BLaER1 treated with 17β-estradiol and CSF1 and Interleukin-3, amounts not matched to agents 10 nM and 100 nM (cell line): ENCODE results near the gene SUFU.
A peak's percentile ranks its signal among the peaks of the same experiment; 100 is the strongest.
"Not testable (repeated sequence)": the region's sequence is repeated elsewhere in the genome, so short reads cannot be mapped to it uniquely, and the experiment has no call there.

ENCODE experiments used
- H3K27ac ChIP-seq, 11 experiments: shearing (Covaris generic); formaldehyde crosslinking; 2 replicates each; pipeline ENCODE4 v1.8.1; 2022
- H3K27me3 ChIP-seq, 11 experiments: shearing (Covaris generic); formaldehyde crosslinking; 2 replicates each; pipeline ENCODE4 v1.8.1; 2022
- H3K36me3 ChIP-seq, 11 experiments: shearing (Covaris generic); formaldehyde crosslinking; 2 replicates each; pipeline ENCODE4 v1.8.1; 2022
- H3K4me1 ChIP-seq, 10 experiments: shearing (Covaris generic); formaldehyde crosslinking; 2 replicates each; pipeline ENCODE4 v1.8.1; 2022
- H3K4me2 ChIP-seq, 11 experiments: shearing (Covaris generic); formaldehyde crosslinking; 2 replicates each; pipeline ENCODE4 v1.8.1; 2022
- H3K4me3 ChIP-seq, 10 experiments: shearing (Covaris generic); formaldehyde crosslinking; 2 replicates each; pipeline ENCODE4 v1.8.1; 2022
- H3K9ac ChIP-seq, 11 experiments: shearing (Covaris generic); formaldehyde crosslinking; 2 replicates each; pipeline ENCODE4 v1.8.1; 2022
- H3K9me3 ChIP-seq, 11 experiments: shearing (Covaris generic); formaldehyde crosslinking; replicated peaks in 1 of 11; 2 replicates each; pipeline ENCODE4 v1.8.1; 2022
- H4K20me1 ChIP-seq, 11 experiments: shearing (Covaris generic); formaldehyde crosslinking; 2 replicates each; pipeline ENCODE4 v1.8.1; 2022
- Cebpa-rat ChIP-seq, 11 experiments: shearing (Covaris generic); IDR thresholded peaks; 2 replicates each; pipeline ENCODE4 v1.8.1; 2022

Gene SUFU

GRCh38 chr10:102492344-102492939 is 11.3 kb upstream of the SUFU start:
- Histone ChIP-seq H3K27ac (no peak overlapping the region), H3K4me2 (peak overlapping the region in 4 of 11 experiments; percentile 1 to 13 (median 10); a peak in 1 of 22 replicates), H3K36me3 (peaks cover 69 to 96% (median 88%) of the 10 kb centered on the region in 11 experiments), H3K4me3 (no peak overlapping the region), H4K20me1 (peaks cover 77 to 99% (median 93%) of the 10 kb centered on the region in 11 experiments), H3K4me1 (peaks cover 0 to 26% (median 15%) of the 10 kb centered on the region in 10 experiments; a peak in 13 of 20 replicates), H3K9me3 (no peaks in the 10 kb centered on the region), H3K27me3 (no peaks in the 10 kb centered on the region), H3K9ac (peak overlapping the region in 1 of 11 experiments; percentile 29; a peak in 1 of 22 replicates)
- no peak for TF ChIP-seq Cebpa-rat (IDR thresholded peaks at IDR 0.05)

- Histone ChIP-seq H3K9me3 (no peaks in the 10 kb centered on the region), H3K27ac (no peak overlapping the region), H3K36me3 (peaks cover 63 to 95% (median 87%) of the 10 kb centered on the region in 11 experiments)
Measured at GRCh38 chr10:102492983-102493382, 10.8 kb upstream of the SUFU start.

DNA sequence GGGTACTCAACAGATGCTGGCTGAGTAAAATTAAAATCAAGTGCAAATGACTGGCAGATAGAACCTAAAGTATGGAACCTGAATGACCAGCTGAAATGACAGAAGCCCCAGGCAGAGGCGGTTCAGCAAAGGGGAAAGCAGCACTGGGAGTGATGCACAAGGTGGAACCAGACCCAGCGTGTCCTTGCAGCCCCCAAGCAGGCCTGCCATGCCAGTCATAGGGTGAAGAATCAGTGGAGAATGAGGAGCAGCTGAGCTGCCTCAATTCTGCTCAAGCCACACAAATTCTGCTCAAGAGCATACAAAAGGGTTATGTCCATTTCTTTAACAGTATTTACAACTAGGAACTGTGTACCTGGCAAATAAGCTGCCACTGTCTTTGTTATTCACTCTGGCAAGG is 10.0 kb upstream of the SUFU start:
- H3K4me2 ChIP-seq: peak overlapping the region in 2 of 11 experiments; percentile 3 to 15; a peak in 1 of 22 replicates
- H3K9ac ChIP-seq: no peak overlapping the region
- no peak overlapping the region for H3K27ac ChIP-seq
- peaks cover 85 to 100% (median 97%) of the 10 kb centered on the region in 11 experiments for H4K20me1 ChIP-seq
- H3K36me3 ChIP-seq: peaks cover 56 to 92% (median 79%) of the 10 kb centered on the region in 11 experiments
- H3K4me1 ChIP-seq: peaks cover 0 to 38% (median 15%) of the 10 kb centered on the region in 10 experiments; a peak in 13 of 20 replicates
- TF ChIP-seq Cebpa-rat (IDR thresholded peaks at IDR 0.05): no peak
- no peaks in the 10 kb centered on the region for H3K9me3 ChIP-seq
- no peak overlapping the region for H3K4me3 ChIP-seq
- no peaks in the 10 kb centered on the region for H3K27me3 ChIP-seq

More at GRCh38 chr10:102492983-102493382, 10.8 kb upstream of the SUFU start:
- no peak for TF ChIP-seq Cebpa-rat (IDR thresholded peaks at IDR 0.05)
- Histone ChIP-seq H3K4me1 (peaks cover 0 to 30% (median 15%) of the 10 kb centered on the region in 10 experiments; a peak in 13 of 20 replicates), H3K9ac (no peak overlapping the region), H3K4me3 (no peak overlapping the region), H3K27me3 (no peaks in the 10 kb centered on the region), H4K20me1 (peaks cover 83 to 100% (median 97%) of the 10 kb centered on the region in 11 experiments), H3K4me2 (peak overlapping the region in 3 of 11 experiments; percentile 3 to 21 (median 15); a peak in 2 of 22 replicates)

DNA sequence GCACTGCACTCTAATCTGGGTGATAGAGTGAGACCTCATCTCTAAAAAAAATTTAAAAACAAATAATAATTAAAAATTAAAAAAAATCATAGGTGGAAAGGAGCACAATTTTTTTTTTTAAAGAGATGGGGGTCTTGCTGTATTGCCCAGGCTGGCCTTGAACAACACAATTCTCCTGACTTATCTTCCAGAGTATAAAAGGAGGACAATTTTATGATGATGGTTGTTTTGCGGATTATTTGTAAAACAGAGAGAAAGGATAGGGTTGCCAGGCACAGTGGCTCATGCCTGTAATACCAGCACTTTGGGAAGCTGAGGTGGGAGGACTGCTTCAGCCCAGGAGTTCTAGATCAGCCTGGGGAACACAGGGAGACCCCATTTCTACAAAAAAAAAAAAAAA is 6.2 kb upstream of the SUFU start:
- no peaks in the 10 kb centered on the region for H3K9me3 ChIP-seq

GRCh38 chr10:102499356-102499755 is 4.4 kb upstream of the SUFU start:
- Histone ChIP-seq H3K9ac (peak overlapping the region in 2 of 11 experiments; percentile 23 to 52; a peak in 2 of 22 replicates), H4K20me1 (peaks cover 66 to 75% (median 74%) of the 10 kb centered on the region in 11 experiments), H3K27ac (0 out of 22 replicates have a peak overlapping the region, but pooled peaks of 1 of the 11 experiments have one; percentile 16), H3K9me3 (no peaks in the 10 kb centered on the region), H3K4me3 (no peak overlapping the region), H3K36me3 (peaks cover 18 to 45% (median 33%) of the 10 kb centered on the region in 11 experiments), H3K27me3 (no peaks in the 10 kb centered on the region), H3K4me1 (peaks cover 15 to 46% (median 28%) of the 10 kb centered on the region in 10 experiments), H3K4me2 (peak overlapping the region in 8 of 11 experiments; percentile 1 to 84 (median 24); a peak in 14 of 22 replicates)
- TF ChIP-seq Cebpa-rat (IDR thresholded peaks at IDR 0.05): no peak

More for the DNA sequence above, 6.2 kb upstream of the SUFU start:
- no peak overlapping the region for H3K4me3 ChIP-seq
- no peaks in the 10 kb centered on the region for H3K27me3 ChIP-seq
- H3K36me3 ChIP-seq: peaks cover 34 to 64% (median 50%) of the 10 kb centered on the region in 11 experiments
- H3K27ac ChIP-seq: no peak overlapping the region
- peaks cover 10 to 60% (median 28%) of the 10 kb centered on the region in 10 experiments for H3K4me1 ChIP-seq
- H3K9ac ChIP-seq: peak overlapping the region in 1 of 11 experiments; percentile 16; a peak in 1 of 22 replicates
- no peak overlapping the region for H3K4me2 ChIP-seq
- no peak for TF ChIP-seq Cebpa-rat (IDR thresholded peaks at IDR 0.05)
- peaks cover 84 to 93% (median 91%) of the 10 kb centered on the region in 11 experiments for H4K20me1 ChIP-seq

GRCh38 chr10:102500686-102501085 is 3.1 kb upstream of the SUFU start:
- Histone ChIP-seq H3K27ac (peak overlapping the region in 3 of 11 experiments; percentile 50 to 90 (median 59); a peak in 1 of 22 replicates), H3K4me1 (peaks cover 24 to 50% (median 36%) of the 10 kb centered on the region in 10 experiments), H3K4me3 (peak overlapping the region in 7 of 10 experiments; percentile 79 to 90 (median 84); a peak in 13 of 20 replicates), H3K36me3 (peaks cover 12 to 37% (median 23%) of the 10 kb centered on the region in 11 experiments; a peak in 17 of 22 replicates), H3K9ac (peak overlapping the region; percentile 76 to 93 (median 88); a peak in 19 of 22 replicates), H4K20me1 (peaks cover 64 to 76% (median 71%) of the 10 kb centered on the region in 11 experiments), H3K4me2 (peak overlapping the region; percentile 84 to 97 (median 91))
- not testable (repeated sequence) for H3K9me3 ChIP-seq, H3K27me3 ChIP-seq

DNA sequence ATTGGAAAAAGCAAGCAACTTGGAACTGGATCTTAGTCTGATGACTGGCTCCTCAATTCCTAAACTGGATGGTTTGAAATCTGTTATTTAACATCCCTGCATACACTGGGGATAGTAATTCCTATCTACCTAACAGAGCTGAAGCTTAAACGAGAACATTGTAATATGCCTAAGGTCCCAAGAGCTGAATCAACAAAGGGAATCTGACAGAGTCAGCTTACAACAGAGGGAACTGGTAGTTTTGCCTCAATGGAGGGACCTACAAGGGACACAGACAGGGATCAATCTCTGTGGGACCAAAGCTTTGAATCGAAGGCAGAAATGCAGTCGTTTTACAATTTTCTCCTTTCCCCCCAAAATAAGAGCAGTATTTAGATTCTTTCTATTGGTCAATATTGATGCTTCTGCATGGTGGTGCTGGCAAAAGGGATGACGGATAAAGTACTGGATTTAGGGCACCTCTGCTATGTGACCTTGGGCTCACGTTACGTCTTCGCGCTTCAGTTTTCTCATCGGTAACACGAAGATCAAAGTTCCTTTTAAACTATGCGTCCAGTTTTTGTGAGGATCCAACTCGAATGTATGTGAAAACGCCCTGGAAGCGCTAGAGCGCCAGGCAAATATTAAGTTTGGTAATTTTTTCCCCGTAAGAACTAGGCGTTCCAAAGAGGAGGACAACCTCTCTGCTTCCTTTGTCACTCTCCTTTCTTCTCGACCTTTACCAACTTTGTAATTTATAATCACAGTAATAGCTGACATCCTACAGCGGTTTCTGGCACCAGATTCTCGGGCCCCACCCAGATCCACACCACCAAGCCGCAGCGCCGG is 2.4 kb upstream of the SUFU start:
- peak overlapping the region in 10 of 11 experiments; percentile 50 to 90 (median 69); a peak in 20 of 22 replicates for H3K27ac ChIP-seq
- TF ChIP-seq Cebpa-rat (IDR thresholded peaks at IDR 0.05): no peak
- peaks cover 32 to 57% (median 44%) of the 10 kb centered on the region in 10 experiments for H3K4me1 ChIP-seq
- no peaks in the 10 kb centered on the region for H3K27me3 ChIP-seq
- peaks cover 60 to 76% (median 71%) of the 10 kb centered on the region in 11 experiments for H4K20me1 ChIP-seq
- H3K4me2 ChIP-seq: peak overlapping the region; percentile 84 to 97 (median 91)
- peak overlapping the region; percentile 79 to 93 (median 84) for H3K4me3 ChIP-seq
- no peaks in the 10 kb centered on the region for H3K9me3 ChIP-seq
- H3K36me3 ChIP-seq: peaks cover 6 to 37% (median 18%) of the 10 kb centered on the region in 11 experiments; a peak in 14 of 22 replicates
- peak overlapping the region; percentile 76 to 93 (median 88) for H3K9ac ChIP-seq

DNA sequence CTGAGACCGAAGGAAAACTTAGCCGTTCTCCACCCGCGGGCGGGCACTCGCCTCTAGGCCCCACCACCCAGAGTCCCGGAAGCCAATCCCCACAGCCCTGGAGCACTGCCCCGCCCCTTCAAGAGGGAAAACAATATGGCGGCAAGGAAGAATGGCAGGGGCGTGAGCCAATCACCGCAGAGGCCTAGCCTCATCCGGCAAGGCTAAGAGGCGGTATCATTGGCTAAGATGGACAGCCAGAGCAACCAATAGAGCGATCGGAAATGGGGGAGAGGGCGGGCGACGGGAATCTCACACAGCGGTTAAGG is 1.8 kb upstream of the SUFU start:
- Histone ChIP-seq H3K27me3 (no peaks in the 10 kb centered on the region), H4K20me1 (peaks cover 60 to 76% (median 71%) of the 10 kb centered on the region in 11 experiments), H3K9ac (peak overlapping the region; percentile 85 to 93 (median 88)), H3K9me3 (no peaks in the 10 kb centered on the region), H3K27ac (peak overlapping the region; percentile 76 to 90 (median 86)), H3K4me1 (peaks cover 37 to 63% (median 49%) of the 10 kb centered on the region in 10 experiments), H3K36me3 (peaks cover 4 to 37% (median 16%) of the 10 kb centered on the region in 11 experiments; a peak in 14 of 22 replicates), H3K4me2 (peak overlapping the region; percentile 84 to 97 (median 91); a peak in 20 of 22 replicates), H3K4me3 (peak overlapping the region; percentile 79 to 93 (median 84))
- TF ChIP-seq Cebpa-rat (IDR thresholded peaks at IDR 0.05): no peak
